Measurements from ENCODE around the gene OPCML.

GRCh38 chr11:133081020-133081419 lies 451.3 kb downstream of the OPCML start:
- no peak for TF ChIP-seq FOXM1 (CRISPR knock-in tag; IDR thresholded peaks at IDR 0.05)
- no peak for TF ChIP-seq EZH2 (conservative IDR thresholded peaks at IDR 0.05; ENCODE audit: low read depth, low read length)
- TF ChIP-seq, protein P1, sequence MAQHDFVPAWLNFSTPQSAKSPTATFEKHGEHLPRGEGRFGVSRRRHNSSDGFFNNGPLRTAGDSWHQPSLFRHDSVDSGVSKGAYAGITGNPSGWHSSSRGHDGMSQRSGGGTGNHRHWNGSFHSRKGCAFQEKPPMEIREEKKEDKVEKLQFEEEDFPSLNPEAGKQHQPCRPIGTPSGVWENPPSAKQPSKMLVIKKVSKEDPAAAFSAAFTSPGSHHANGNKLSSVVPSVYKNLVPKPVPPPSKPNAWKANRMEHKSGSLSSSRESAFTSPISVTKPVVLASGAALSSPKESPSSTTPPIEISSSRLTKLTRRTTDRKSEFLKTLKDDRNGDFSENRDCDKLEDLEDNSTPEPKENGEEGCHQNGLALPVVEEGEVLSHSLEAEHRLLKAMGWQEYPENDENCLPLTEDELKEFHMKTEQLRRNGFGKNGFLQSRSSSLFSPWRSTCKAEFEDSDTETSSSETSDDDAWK (CRISPR knock-in tag; IDR thresholded peaks at IDR 0.05), result no peak
- TF ChIP-seq CHD4 (IDR thresholded peaks at IDR 0.05; ENCODE audit: borderline replicate concordance, low read length), result no peak
- TF ChIP-seq ZNF772 (CRISPR knock-in tag; IDR thresholded peaks at IDR 0.05), result no peak
- no peak for TF ChIP-seq KDM1A (CRISPR knock-in tag; IDR thresholded peaks at IDR 0.05)
- TF ChIP-seq, protein P2, sequence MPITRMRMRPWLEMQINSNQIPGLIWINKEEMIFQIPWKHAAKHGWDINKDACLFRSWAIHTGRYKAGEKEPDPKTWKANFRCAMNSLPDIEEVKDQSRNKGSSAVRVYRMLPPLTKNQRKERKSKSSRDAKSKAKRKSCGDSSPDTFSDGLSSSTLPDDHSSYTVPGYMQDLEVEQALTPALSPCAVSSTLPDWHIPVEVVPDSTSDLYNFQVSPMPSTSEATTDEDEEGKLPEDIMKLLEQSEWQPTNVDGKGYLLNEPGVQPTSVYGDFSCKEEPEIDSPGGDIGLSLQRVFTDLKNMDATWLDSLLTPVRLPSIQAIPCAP (CRISPR knock-in tag; IDR thresholded peaks at IDR 0.05; ENCODE audit: low read depth), result no peak
- TF ChIP-seq TAF1 (CRISPR knock-in tag; IDR thresholded peaks at IDR 0.05), result no peak
- TF ChIP-seq, protein P3, sequence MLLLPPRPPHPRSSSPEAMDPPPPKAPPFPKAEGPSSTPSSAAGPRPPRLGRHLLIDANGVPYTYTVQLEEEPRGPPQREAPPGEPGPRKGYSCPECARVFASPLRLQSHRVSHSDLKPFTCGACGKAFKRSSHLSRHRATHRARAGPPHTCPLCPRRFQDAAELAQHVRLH (CRISPR knock-in tag; IDR thresholded peaks at IDR 0.05; ENCODE audit: borderline replicate concordance, low read depth), result no peak
- TF ChIP-seq MXD4 (CRISPR knock-in tag; IDR thresholded peaks at IDR 0.05), result no peak

All from HepG2 (cell line).